HT-29 (cell line): ENCODE results near the gene KLF3. TPM values are rescaled to one million over a fixed set of nuclear protein-coding genes. Genes with fewer than 3 reads are reported as not detected.

Experiments used
- DNase-seq: peaks from one replicate; pipeline ENCODE4 v3.0.0-alpha.2; 2015; ENCODE audit warnings: low spot score
- total RNA-seq: library from RNA; depleted of rRNA; stranded (reverse); fragments of >200 nt; shearing (Covaris generic); gene quantifications from 2 replicates; pipeline ENCODE4 v1.2.3, GENCODE V29; 2014

KLF3 gene
- total RNA-seq, 1 experiment from 2014 or later = 74.3 TPM

- DNase-seq = peak; percentile 90
Measured at GRCh38 chr4:38673130-38673978, 9.4 kb downstream of the KLF3 start.

GRCh38 chr4:38674258-38675144 lies 10.5 kb downstream of the KLF3 start:
- DNase-seq = peak; percentile 69

- DNase-seq = peak; percentile 98
Measured at GRCh38 chr4:38675146-38676121, 11.4 kb downstream of the KLF3 start.

GRCh38 chr4:38676986-38677385 lies 13.0 kb downstream of the KLF3 start:
- DNase-seq = no peak

- DNase-seq = no peak
Measured at GRCh38 chr4:38677441-38677840, 13.4 kb downstream of the KLF3 start.

GRCh38 chr4:38678078-38678477 lies 14.1 kb downstream of the KLF3 start:
- no peak for DNase-seq

- DNase-seq = no peak
Measured at GRCh38 chr4:38679921-38680320, 15.9 kb downstream of the KLF3 start.

GRCh38 chr4:38681281-38681991 lies 17.4 kb downstream of the KLF3 start:
- no peak for DNase-seq

GRCh38 chr4:38682336-38682735 lies 18.3 kb downstream of the KLF3 start:
- no peak for DNase-seq

- no peak for DNase-seq
Measured at GRCh38 chr4:38683276-38683675, 19.3 kb downstream of the KLF3 start.

GRCh38 chr4:38684271-38684670 lies 20.3 kb downstream of the KLF3 start:
- no peak for DNase-seq

- no peak for DNase-seq
Measured at GRCh38 chr4:38684951-38685844, 21.2 kb downstream of the KLF3 start.

- DNase-seq = no peak
Measured at GRCh38 chr4:38686682-38687081, 22.7 kb downstream of the KLF3 start.

GRCh38 chr4:38687571-38688011 lies 23.6 kb downstream of the KLF3 start:
- peak; percentile 37 for DNase-seq

GRCh38 chr4:38688676-38689355 lies 24.8 kb downstream of the KLF3 start:
- DNase-seq = no peak

GRCh38 chr4:38691251-38692008 lies 27.4 kb downstream of the KLF3 start:
- DNase-seq = no peak

- no peak for DNase-seq
Measured at GRCh38 chr4:38692421-38692820, 28.4 kb downstream of the KLF3 start.

GRCh38 chr4:38693569-38693968 lies 29.6 kb downstream of the KLF3 start:
- DNase-seq = no peak
